HG03558 (cell line): ENCODE measurements around the gene DUOXA1.

Source experiments
- ATAC-seq: cut with Tn5 transposase; IDR thresholded peaks from one replicate; pipeline ENCODE4 v1.9.1; 2021; ENCODE audit warnings: moderate number of reproducible peaks; ENCODE audit not compliant: unreplicated experiment; ENCODE audit errors: extremely low read depth

DUOXA1 gene

GRCh38 chr15:45129651-45130129 is at the start of gene DUOXA1, which contains the start of gene DUOX1:
Gene DUOXA1, minus strand, starts transcription at chr15:45129879. Its CDS starts 6,865 bp downstream, at chr15:45123014.
Gene DUOX1, plus strand, starts transcription at chr15:45129994. Its CDS starts 1,973 bp downstream, at chr15:45131967.
- ATAC-seq: no peak

GRCh38 chr15:45177285-45177684 is 47.6 kb upstream of the DUOXA1 start:
- no peak for ATAC-seq

- ATAC-seq: no peak
These were observed 44.9 kb upstream of the DUOXA1 start for GRCh38 chr15:45174577-45174976.

- ATAC-seq: no peak
These were observed 44.4 kb upstream of the DUOXA1 start for GRCh38 chr15:45174069-45174468.

GRCh38 chr15:45171912-45172311 is 42.2 kb upstream of the DUOXA1 start:
- no peak for ATAC-seq

GRCh38 chr15:45169608-45170480 is 40.2 kb upstream of the DUOXA1 start:
- ATAC-seq: no peak

- ATAC-seq: no peak
These were observed 39.3 kb upstream of the DUOXA1 start for GRCh38 chr15:45168751-45169551.

GRCh38 chr15:45168286-45168685 is 38.6 kb upstream of the DUOXA1 start:
- no peak for ATAC-seq

GRCh38 chr15:45167631-45168205 is 38.0 kb upstream of the DUOXA1 start:
- no peak for ATAC-seq

- ATAC-seq: peak; percentile 86
These were observed 37.4 kb upstream of the DUOXA1 start for GRCh38 chr15:45166834-45167630.

GRCh38 chr15:45165536-45165935 is 35.9 kb upstream of the DUOXA1 start:
- no peak for ATAC-seq

GRCh38 chr15:45164914-45165313 is 35.2 kb upstream of the DUOXA1 start:
- no peak for ATAC-seq

GRCh38 chr15:45163508-45163856 is 33.8 kb upstream of the DUOXA1 start:
- no peak for ATAC-seq

GRCh38 chr15:45162771-45163507 is 33.3 kb upstream of the DUOXA1 start:
- no peak for ATAC-seq

- no peak for ATAC-seq
These were observed 32.0 kb upstream of the DUOXA1 start for GRCh38 chr15:45161666-45162065.

- ATAC-seq: no peak
These were observed 28.3 kb upstream of the DUOXA1 start for GRCh38 chr15:45157974-45158373.

GRCh38 chr15:45156744-45157455 is 27.2 kb upstream of the DUOXA1 start:
- no peak for ATAC-seq

GRCh38 chr15:45155739-45156138 is 26.1 kb upstream of the DUOXA1 start:
- no peak for ATAC-seq
